Measurements from ENCODE around the gene PLA2R1.

PLA2R1 gene

GRCh38 chr2:160029270-160029628 lies 33.2 kb downstream of the PLA2R1 start:
- DNase-seq (ENCODE audit: low read depth) = no peak

GRCh38 chr2:160028431-160029269 lies 33.8 kb downstream of the PLA2R1 start:
- no peak for DNase-seq (ENCODE audit: low read depth)

- DNase-seq (ENCODE audit: low read depth) = no peak
Measured at GRCh38 chr2:160022162-160022561, 40.3 kb downstream of the PLA2R1 start.

- no peak for DNase-seq (ENCODE audit: low read depth)
Measured at GRCh38 chr2:160019374-160020090, 42.9 kb downstream of the PLA2R1 start.

GRCh38 chr2:160015746-160016145 lies 46.7 kb downstream of the PLA2R1 start:
- DNase-seq (ENCODE audit: low read depth) = no peak

GRCh38 chr2:160014227-160014626 lies 48.2 kb downstream of the PLA2R1 start:
- DNase-seq (ENCODE audit: low read depth) = no peak

GRCh38 chr2:160010361-160011145 lies 51.9 kb downstream of the PLA2R1 start:
- DNase-seq (ENCODE audit: low read depth) = no peak

- no peak for DNase-seq (ENCODE audit: low read depth)
Measured at GRCh38 chr2:160007111-160007510, 55.3 kb downstream of the PLA2R1 start.

GRCh38 chr2:160006475-160006874 lies 55.9 kb downstream of the PLA2R1 start:
- no peak for DNase-seq (ENCODE audit: low read depth)

- no peak for DNase-seq (ENCODE audit: low read depth)
Measured at GRCh38 chr2:160005908-160006307, 56.5 kb downstream of the PLA2R1 start.

GRCh38 chr2:160005476-160005875 lies 56.9 kb downstream of the PLA2R1 start:
- DNase-seq (ENCODE audit: low read depth) = no peak

- DNase-seq (ENCODE audit: low read depth) = no peak
Measured at GRCh38 chr2:159998961-159999360, 63.5 kb downstream of the PLA2R1 start.

GRCh38 chr2:159998243-159998642 lies 64.2 kb downstream of the PLA2R1 start:
- no peak for DNase-seq (ENCODE audit: low read depth)

- DNase-seq (ENCODE audit: low read depth) = no peak
Measured at GRCh38 chr2:159996792-159997546, 65.4 kb downstream of the PLA2R1 start.

GRCh38 chr2:159995038-159995437 lies 67.4 kb downstream of the PLA2R1 start:
- DNase-seq (ENCODE audit: low read depth) = no peak

- no peak for DNase-seq (ENCODE audit: low read depth)
Measured at GRCh38 chr2:159989249-159989648, 73.2 kb downstream of the PLA2R1 start.

- no peak for DNase-seq (ENCODE audit: low read depth)
Measured at GRCh38 chr2:159988412-159988970, 73.9 kb downstream of the PLA2R1 start.

GRCh38 chr2:159987181-159987580 lies 75.2 kb downstream of the PLA2R1 start:
- no peak for DNase-seq (ENCODE audit: low read depth)

GRCh38 chr2:159985656-159986055 lies 76.8 kb downstream of the PLA2R1 start:
- no peak for DNase-seq (ENCODE audit: low read depth)

GRCh38 chr2:159984034-159984433 lies 78.4 kb downstream of the PLA2R1 start:
- DNase-seq (ENCODE audit: low read depth) = no peak
